Measurements from ENCODE around the gene HCAR1.

GRCh38 chr12:122724641-122725243 lies 5.9 kb downstream of the HCAR1 start:
- TF ChIP-seq POLR2A (IDR thresholded peaks at IDR 0.05; ENCODE audit: low read depth, low read length) (no peak), TAF1 (IDR thresholded peaks at IDR 0.05; ENCODE audit: borderline replicate concordance, low read depth, low read length) (no peak)

Measured in GM12892 (cell line).